Hippocampal formation (tissue), 2 donors: ENCODE data around the gene ANKRD45.
"Not testable (repeated sequence)": the region's sequence is repeated elsewhere in the genome, so short reads cannot be mapped to it uniquely, and the experiment has no call there.

Experiments
- DNase-seq, 2 donors: peaks; one replicate each; lab custom pipeline; 2025; lab: John Stamatoyannopoulos, UW

ANKRD45 gene

DNA sequence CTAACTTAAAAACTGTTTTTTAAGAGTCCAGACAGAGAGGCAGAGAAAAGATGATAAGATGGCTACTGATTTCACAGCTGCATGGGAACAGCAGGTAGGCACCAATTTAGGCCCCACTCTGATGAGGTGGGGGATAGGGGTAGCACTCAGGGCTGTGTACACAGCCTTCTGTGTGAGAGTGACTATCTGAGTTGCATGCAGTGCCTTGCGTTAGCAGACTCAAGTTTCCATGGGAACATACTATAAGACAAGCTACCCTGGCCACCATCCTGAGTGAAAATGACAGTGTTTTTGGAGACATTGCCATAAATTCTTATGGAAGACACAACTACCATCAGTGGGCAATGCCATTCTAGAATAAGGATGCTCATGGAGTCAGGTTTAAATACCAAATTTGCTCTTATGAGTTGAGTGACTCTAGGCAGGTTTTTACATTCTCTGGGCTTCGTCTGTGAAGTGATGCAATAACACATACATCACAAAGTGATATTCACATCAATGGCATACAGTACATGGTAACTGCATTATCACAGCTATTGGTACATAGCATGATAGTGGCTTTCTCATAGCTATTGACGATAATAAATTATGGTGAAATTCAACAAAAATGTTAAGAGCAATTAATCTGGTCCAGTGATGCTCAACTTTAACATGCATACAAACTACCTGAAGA is 97.3 kb downstream of the ANKRD45 start:
- DNase-seq: no peak

DNA sequence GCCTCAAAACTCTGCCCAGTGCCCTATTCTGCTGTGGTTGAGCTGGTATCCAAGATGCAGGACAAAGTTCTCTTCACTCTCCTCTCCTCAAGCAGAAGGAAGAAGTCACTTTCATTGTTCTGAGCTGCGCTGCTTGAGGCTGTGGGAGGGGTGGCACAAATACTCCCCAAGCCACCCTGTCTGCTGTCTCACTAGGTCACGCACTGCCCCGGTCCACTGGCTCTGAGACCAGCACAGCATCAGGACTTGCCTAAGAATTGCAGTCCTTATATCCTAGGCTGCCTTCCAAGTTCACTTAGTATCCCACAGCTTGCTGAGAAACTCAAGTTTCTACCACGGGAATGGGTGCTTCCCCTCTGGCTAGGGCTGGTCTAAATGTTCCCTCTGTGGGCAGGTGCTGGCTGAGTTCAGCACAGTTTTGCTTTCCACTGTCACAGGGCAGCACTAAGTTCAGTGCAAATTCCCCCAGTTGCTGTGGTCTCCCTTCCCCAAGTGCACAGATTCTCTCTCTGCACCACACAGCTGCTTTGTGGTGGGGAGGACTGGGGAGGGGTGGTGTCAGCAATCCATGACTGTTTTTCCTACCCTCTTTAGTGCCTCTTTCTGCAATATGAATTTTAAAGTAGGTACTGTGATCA is 99.2 kb downstream of the ANKRD45 start:
- DNase-seq: no peak

DNA sequence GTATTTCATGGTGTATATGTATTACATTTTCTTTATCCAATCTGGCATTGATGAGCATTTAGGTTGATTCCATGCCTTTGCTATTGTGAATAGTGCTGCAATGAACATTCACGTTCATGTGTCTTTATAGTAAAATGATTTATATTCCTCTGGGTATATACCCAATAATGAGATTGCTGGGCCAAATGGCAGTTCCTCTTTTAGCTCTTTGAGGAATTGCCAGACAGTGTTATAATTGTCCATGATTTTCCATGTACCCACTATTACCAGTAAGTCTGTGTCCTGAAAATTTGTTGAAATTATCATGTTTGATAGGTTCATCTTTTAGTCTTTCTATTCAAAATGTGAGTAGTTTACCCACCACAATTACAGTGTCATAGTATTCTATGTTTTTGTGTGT is 101.2 kb downstream of the ANKRD45 start:
- no peak for DNase-seq

DNA sequence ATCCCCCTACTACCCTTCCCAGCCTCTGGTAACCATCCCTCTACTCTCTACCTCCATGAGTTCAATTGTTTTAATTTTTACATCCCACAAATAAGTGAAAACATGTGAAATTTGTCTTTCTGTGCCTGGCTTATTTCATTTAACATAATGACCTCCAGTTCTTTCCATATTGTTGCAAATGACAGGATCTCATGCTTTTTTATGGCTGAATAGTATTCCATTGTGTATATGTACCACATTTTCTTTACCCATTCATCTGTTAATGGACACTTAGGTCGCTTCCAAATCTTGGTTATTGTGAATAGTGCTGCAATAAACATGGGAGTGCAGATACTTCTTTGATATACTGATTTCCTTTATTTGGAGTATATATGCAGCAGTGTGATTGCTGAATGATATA is 105.8 kb downstream of the ANKRD45 start:
- DNase-seq: not testable (repeated sequence)

DNA sequence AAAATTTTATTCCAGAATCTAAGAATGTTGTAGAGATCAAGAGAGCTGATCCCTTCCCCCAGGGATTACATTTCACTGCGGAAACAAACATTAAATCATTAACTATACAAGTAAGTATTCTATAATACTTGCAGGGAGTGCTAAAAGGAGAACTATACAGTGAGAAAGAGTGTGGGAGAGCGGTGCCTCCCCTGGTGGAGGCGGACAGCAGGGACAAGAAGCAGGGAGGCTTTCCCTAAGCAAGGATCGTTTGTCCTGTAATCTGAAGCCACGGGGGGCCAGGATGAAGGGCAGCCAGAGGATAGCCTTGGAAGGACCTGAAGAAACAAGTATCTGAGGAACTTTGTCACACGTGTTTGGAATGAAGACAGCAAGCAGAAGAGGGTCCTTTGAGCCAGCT is 106.8 kb downstream of the ANKRD45 start:
- no peak for DNase-seq

DNA sequence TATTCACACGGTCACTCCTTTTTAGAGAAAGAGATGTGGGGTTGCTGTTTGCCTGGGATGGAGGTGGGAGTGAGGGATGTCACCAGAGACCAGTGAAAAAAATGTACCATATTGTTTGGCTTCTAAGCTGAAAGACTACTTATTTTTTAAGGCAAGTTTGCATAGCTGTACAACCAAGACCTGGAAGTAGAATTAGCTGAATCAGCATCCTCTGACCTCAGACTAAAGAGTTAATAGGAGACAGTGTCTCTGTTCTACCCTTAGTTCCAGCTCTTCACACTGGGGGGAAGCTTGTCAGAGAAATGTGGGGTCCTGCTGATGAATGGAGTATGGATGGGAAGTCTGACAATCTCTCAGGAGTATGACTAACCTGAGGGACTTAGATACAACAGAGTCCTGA is 108.4 kb downstream of the ANKRD45 start:
- DNase-seq: no peak

DNA sequence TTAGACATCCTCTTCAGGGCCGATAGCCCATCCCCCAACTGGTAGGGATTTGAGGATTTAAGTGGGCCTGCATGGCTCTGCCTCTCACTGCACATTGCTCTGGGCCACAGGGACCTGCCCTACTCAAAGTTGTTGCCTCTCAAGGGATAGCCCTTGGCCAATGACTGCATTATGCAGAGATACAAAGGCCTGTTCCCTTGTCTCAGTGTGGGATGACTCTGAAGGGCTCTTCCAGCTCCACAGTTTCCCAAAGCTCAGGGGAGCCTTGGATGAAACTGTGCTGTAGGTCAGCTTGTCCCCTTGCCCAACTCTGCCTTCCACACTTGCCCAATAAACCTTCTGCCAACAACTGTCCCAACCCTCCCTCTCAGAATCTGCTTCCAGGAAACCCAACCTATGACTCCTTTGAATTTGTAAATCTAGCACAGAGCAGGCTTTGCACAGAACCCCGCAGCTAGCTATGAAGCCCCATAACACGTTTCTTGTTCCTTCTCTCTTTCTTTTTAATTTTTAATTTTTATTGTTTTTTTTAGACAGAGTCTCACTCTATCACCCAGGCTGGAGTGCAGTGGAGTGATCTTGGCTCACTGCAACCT is 109.3 kb downstream of the ANKRD45 start:
- DNase-seq: no peak
